ENCODE results near the gene ITK. TPM values are rescaled to one million over a fixed set of nuclear protein-coding genes. Genes with fewer than 3 reads are reported as not detected.

The ITK gene
- total and polyA plus RNA-seq, 2 experiments from 2014 or later = 0.08 TPM; not detected in 1

DNA sequence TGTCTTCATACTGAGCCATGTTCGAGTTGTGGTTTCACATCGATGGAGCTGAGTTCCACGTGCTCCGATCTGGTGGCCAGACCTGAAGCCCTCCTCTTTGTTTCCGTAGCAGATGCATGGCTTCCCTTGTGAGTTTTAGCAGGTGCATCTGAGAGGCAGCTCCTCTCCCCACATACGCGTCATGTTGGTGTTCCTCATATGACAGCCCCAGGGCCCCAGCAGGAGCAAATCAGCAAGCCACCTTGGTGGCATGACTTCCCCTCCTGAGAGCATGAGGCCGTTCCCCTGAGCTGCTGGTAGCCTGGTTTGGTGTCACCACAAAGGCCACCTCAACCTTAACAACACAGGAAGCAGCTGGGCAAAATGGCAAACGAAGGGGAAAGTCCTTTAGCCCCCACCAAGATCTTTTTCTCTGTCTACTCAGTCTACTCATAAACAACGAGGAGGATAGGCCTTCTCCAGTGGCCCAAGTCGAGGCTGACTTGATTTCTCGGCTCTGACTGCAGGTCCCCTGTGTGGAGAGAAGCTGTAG lies 91.2 kb downstream of the ITK start (continued):
- TF ChIP-seq, protein P1, sequence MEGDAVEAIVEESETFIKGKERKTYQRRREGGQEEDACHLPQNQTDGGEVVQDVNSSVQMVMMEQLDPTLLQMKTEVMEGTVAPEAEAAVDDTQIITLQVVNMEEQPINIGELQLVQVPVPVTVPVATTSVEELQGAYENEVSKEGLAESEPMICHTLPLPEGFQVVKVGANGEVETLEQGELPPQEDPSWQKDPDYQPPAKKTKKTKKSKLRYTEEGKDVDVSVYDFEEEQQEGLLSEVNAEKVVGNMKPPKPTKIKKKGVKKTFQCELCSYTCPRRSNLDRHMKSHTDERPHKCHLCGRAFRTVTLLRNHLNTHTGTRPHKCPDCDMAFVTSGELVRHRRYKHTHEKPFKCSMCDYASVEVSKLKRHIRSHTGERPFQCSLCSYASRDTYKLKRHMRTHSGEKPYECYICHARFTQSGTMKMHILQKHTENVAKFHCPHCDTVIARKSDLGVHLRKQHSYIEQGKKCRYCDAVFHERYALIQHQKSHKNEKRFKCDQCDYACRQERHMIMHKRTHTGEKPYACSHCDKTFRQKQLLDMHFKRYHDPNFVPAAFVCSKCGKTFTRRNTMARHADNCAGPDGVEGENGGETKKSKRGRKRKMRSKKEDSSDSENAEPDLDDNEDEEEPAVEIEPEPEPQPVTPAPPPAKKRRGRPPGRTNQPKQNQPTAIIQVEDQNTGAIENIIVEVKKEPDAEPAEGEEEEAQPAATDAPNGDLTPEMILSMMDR (conservative IDR thresholded peaks at IDR 0.05; ENCODE audit: low read depth in 2 of 2) = no peak

DNA sequence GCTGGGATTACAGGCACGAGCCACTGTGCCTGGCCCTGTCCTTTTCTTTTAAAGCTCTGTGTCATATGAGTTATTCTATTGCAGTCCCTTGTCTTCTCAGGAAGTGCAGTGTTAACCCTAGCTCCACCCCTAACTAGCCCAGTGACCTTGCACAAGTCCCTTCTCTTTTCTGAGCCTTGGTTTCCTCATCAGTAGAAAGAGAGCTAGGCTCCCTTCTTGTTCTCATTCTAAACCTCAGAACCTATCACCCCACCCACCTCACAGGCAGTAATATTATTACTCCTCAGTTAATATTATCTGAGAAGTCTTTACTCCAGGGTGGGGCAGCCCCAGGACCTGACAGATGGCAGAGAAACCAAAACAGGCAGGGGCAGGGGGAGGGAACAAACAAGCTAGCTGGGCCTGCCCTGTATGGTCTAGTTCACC lies 92.5 kb downstream of the ITK start:
- no peaks in the 10 kb centered on the region for H3K36me3 Mint-ChIP-seq (ENCODE audit: low read depth)
- no peak for ATAC-seq

More for the DNA sequence above, 92.5 kb downstream of the ITK start:
- Histone ChIP-seq H3K4me3 (no peak overlapping the region), H3K4me1 (ENCODE audit: insufficient read depth) (peaks cover 16% of the 10 kb centered on the region), H3K9me2 (ENCODE audit: insufficient read depth) (no peaks in the 10 kb centered on the region), H3K27ac (ENCODE audit: low read depth) (no peak overlapping the region), H3F3A (replicated peaks; ENCODE audit: low read depth) (no peaks in the 10 kb centered on the region), H3K4me2 (no peak overlapping the region), H3K36me3 (ENCODE audit: insufficient read depth) (no peaks in the 10 kb centered on the region), H3K27me3 (ENCODE audit: insufficient read depth) (no peaks in the 10 kb centered on the region), H4K20me1 (replicated peaks; ENCODE audit: insufficient read depth) (peaks cover 10% of the 10 kb centered on the region), H3K79me2 (replicated peaks; ENCODE audit: insufficient read depth) (peaks cover 96% of the 10 kb centered on the region), H2AFZ (no peak overlapping the region)
- Mint-ChIP-seq H3K27me3 (ENCODE audit: insufficient read depth, low read depth, poor library complexity) (peaks cover 3% of the 10 kb centered on the region), H3K27ac (peak overlapping the region; percentile 81; the same call in 1 of the 2 replicates), H3K9me3 (no peaks in the 10 kb centered on the region), H3K4me3 (no peak overlapping the region), H3K4me1 (peaks cover 22% of the 10 kb centered on the region)
- TF ChIP-seq, protein P2, sequence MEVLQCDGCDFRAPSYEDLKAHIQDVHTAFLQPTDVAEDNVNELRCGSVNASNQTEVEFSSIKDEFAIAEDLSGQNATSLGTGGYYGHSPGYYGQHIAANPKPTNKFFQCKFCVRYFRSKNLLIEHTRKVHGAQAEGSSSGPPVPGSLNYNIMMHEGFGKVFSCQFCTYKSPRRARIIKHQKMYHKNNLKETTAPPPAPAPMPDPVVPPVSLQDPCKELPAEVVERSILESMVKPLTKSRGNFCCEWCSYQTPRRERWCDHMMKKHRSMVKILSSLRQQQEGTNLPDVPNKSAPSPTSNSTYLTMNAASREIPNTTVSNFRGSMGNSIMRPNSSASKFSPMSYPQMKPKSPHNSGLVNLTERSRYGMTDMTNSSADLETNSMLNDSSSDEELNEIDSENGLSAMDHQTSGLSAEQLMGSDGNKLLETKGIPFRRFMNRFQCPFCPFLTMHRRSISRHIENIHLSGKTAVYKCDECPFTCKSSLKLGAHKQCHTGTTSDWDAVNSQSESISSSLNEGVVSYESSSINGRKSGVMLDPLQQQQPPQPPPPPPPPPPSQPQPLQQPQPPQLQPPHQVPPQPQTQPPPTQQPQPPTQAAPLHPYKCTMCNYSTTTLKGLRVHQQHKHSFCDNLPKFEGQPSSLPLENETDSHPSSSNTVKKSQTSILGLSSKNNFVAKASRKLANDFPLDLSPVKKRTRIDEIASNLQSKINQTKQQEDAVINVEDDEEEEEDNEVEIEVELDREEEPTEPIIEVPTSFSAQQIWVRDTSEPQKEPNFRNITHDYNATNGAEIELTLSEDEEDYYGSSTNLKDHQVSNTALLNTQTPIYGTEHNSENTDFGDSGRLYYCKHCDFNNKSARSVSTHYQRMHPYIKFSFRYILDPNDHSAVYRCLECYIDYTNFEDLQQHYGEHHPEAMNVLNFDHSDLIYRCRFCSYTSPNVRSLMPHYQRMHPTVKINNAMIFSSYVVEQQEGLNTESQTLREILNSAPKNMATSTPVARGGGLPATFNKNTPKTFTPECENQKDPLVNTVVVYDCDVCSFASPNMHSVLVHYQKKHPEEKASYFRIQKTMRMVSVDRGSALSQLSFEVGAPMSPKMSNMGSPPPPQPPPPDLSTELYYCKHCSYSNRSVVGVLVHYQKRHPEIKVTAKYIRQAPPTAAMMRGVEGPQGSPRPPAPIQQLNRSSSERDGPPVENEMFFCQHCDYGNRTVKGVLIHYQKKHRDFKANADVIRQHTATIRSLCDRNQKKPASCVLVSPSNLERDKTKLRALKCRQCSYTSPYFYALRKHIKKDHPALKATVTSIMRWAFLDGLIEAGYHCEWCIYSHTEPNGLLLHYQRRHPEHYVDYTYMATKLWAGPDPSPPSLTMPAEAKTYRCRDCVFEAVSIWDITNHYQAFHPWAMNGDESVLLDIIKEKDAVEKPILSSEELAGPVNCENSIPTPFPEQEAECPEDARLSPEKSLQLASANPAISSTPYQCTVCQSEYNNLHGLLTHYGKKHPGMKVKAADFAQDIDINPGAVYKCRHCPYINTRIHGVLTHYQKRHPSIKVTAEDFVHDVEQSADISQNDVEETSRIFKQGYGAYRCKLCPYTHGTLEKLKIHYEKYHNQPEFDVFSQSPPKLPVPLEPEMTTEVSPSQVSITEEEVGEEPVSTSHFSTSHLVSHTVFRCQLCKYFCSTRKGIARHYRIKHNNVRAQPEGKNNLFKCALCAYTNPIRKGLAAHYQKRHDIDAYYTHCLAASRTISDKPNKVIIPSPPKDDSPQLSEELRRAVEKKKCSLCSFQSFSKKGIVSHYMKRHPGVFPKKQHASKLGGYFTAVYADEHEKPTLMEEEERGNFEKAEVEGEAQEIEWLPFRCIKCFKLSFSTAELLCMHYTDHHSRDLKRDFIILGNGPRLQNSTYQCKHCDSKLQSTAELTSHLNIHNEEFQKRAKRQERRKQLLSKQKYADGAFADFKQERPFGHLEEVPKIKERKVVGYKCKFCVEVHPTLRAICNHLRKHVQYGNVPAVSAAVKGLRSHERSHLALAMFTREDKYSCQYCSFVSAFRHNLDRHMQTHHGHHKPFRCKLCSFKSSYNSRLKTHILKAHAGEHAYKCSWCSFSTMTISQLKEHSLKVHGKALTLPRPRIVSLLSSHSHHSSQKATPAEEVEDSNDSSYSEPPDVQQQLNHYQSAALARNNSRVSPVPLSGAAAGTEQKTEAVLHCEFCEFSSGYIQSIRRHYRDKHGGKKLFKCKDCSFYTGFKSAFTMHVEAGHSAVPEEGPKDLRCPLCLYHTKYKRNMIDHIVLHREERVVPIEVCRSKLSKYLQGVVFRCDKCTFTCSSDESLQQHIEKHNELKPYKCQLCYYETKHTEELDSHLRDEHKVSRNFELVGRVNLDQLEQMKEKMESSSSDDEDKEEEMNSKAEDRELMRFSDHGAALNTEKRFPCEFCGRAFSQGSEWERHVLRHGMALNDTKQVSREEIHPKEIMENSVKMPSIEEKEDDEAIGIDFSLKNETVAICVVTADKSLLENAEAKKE (CRISPR knock-in tag; IDR thresholded peaks at IDR 0.05) = no peak
- TF ChIP-seq EZH2phosphoT487 (IDR thresholded peaks at IDR 0.05; ENCODE audit: unreplicated experiment) = no peak
- TF ChIP-seq POLR2AphosphoS5 (IDR thresholded peaks at IDR 0.05; ENCODE audit: low read depth) = no peak
- TF ChIP-seq, protein P3, sequence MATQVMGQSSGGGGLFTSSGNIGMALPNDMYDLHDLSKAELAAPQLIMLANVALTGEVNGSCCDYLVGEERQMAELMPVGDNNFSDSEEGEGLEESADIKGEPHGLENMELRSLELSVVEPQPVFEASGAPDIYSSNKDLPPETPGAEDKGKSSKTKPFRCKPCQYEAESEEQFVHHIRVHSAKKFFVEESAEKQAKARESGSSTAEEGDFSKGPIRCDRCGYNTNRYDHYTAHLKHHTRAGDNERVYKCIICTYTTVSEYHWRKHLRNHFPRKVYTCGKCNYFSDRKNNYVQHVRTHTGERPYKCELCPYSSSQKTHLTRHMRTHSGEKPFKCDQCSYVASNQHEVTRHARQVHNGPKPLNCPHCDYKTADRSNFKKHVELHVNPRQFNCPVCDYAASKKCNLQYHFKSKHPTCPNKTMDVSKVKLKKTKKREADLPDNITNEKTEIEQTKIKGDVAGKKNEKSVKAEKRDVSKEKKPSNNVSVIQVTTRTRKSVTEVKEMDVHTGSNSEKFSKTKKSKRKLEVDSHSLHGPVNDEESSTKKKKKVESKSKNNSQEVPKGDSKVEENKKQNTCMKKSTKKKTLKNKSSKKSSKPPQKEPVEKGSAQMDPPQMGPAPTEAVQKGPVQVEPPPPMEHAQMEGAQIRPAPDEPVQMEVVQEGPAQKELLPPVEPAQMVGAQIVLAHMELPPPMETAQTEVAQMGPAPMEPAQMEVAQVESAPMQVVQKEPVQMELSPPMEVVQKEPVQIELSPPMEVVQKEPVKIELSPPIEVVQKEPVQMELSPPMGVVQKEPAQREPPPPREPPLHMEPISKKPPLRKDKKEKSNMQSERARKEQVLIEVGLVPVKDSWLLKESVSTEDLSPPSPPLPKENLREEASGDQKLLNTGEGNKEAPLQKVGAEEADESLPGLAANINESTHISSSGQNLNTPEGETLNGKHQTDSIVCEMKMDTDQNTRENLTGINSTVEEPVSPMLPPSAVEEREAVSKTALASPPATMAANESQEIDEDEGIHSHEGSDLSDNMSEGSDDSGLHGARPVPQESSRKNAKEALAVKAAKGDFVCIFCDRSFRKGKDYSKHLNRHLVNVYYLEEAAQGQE (IDR thresholded peaks at IDR 0.05; ENCODE audit: unreplicated experiment) = no peak
- no peak for TF ChIP-seq CREB1 (CRISPR knock-in tag; IDR thresholded peaks at IDR 0.05; ENCODE audit: low read depth)
- no peak for TF ChIP-seq JUNB (IDR thresholded peaks at IDR 0.05; ENCODE audit: unreplicated experiment)
- no peak for TF ChIP-seq STAT1 (IDR thresholded peaks at IDR 0.05; ENCODE audit: unreplicated experiment)
- DNase-seq (ENCODE audit: low spot score) = no peak
